ENCODE results near the gene ITGB8.

GRCh38 chr7:20431146-20431545 is 100.4 kb downstream of the ITGB8 start:
- TF ChIP-seq CTCF (conservative IDR thresholded peaks at IDR 0.05; ENCODE audit: low read depth, low read length) (no peak), EZH2 (IDR thresholded peaks at IDR 0.05; ENCODE audit: low read length, unreplicated experiment) (no peak)
